ENCODE data around the gene TLCD2.

- TF ChIP-seq, protein P1, sequence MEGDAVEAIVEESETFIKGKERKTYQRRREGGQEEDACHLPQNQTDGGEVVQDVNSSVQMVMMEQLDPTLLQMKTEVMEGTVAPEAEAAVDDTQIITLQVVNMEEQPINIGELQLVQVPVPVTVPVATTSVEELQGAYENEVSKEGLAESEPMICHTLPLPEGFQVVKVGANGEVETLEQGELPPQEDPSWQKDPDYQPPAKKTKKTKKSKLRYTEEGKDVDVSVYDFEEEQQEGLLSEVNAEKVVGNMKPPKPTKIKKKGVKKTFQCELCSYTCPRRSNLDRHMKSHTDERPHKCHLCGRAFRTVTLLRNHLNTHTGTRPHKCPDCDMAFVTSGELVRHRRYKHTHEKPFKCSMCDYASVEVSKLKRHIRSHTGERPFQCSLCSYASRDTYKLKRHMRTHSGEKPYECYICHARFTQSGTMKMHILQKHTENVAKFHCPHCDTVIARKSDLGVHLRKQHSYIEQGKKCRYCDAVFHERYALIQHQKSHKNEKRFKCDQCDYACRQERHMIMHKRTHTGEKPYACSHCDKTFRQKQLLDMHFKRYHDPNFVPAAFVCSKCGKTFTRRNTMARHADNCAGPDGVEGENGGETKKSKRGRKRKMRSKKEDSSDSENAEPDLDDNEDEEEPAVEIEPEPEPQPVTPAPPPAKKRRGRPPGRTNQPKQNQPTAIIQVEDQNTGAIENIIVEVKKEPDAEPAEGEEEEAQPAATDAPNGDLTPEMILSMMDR (IDR thresholded peaks at IDR 0.05) = no peak
- no peak for TF ChIP-seq POLR2A (IDR thresholded peaks at IDR 0.05)
These were observed 22.7 kb upstream of the TLCD2 start for GRCh38 chr17:1732833-1733321.
